ENCODE measurements around the gene NXPE1.

Gene NXPE1

GRCh38 chr11:114556135-114556534 lies 3.5 kb downstream of the NXPE1 start:
- Histone ChIP-seq H3K4me1 (ENCODE audit: insufficient read depth, low read length) (peaks cover 4% of the 10 kb centered on the region; the same call in 1 of the 2 replicates), H3K9ac (ENCODE audit: low read depth, low read length) (no peak overlapping the region), H3K36me3 (ENCODE audit: insufficient read depth, low read depth, low read length) (no peaks in the 10 kb centered on the region)

DNA sequence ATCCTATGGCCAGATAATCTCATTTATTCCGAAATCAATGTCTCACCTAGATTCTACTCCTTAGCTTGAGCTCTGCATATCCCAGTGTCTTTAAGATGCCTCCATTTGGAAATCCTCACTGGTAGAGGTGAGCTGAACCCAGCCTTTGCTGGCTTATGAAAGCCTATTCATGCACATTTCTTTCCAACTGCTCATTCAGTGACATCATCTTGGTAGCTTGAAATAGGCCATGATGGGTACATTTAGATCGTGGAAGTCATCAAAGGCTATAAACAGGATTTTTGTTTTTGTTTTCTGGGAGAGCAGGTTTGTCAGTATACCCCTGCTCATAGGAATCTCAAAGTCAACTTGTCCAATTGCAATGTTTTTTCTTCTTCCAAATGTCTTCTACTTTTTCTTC lies 6.0 kb downstream of the NXPE1 start:
- Histone ChIP-seq H3K4me3 (ENCODE audit: low read length) (no peak overlapping the region), H3K4me1 (ENCODE audit: insufficient read depth, low read length) (no peaks in the 10 kb centered on the region; the same call in 1 of the 2 replicates), H3K27ac (ENCODE audit: low read length) (no peak overlapping the region), H3K9me3 (ENCODE audit: insufficient read depth, low read depth, low read length) (no peaks in the 10 kb centered on the region), H3K9ac (ENCODE audit: low read depth, low read length) (no peak overlapping the region), H3K27me3 (ENCODE audit: insufficient read depth, low read length) (no peaks in the 10 kb centered on the region), H3K36me3 (ENCODE audit: insufficient read depth, low read depth, low read length) (no peaks in the 10 kb centered on the region)

More at GRCh38 chr11:114556135-114556534, 3.5 kb downstream of the NXPE1 start:
- H3K27me3 ChIP-seq (ENCODE audit: insufficient read depth, low read length): no peaks in the 10 kb centered on the region
- H3K27ac ChIP-seq (ENCODE audit: low read length): no peak overlapping the region
- no peaks in the 10 kb centered on the region for H3K9me3 ChIP-seq (ENCODE audit: insufficient read depth, low read depth, low read length)
- H3K4me3 ChIP-seq (ENCODE audit: low read length): no peak overlapping the region

DNA sequence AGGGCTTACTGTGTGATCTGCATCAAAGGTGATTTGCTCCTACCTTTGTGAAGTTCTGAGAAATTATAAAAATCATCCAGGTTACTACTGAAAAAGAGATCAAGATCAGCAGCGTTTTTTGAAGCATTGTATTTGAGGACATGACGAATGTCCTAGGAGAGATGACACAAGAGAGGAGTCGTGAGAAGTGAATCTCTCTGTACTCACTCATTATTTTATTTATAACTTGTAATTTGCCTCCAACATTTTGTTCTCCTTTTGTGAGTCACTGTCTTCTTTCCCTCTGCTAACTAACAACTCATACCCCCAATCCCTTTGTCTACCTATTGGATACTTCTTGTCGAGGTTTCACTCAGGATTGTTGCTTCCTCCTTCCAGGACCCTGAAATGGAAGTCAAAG lies 8.6 kb downstream of the NXPE1 start:
- Histone ChIP-seq H3K4me3 (ENCODE audit: low read length) (no peak overlapping the region), H3K27ac (ENCODE audit: low read length) (no peak overlapping the region), H3K27me3 (ENCODE audit: insufficient read depth, low read length) (no peaks in the 10 kb centered on the region), H3K9me3 (ENCODE audit: insufficient read depth, low read depth, low read length) (no peaks in the 10 kb centered on the region), H3K36me3 (ENCODE audit: insufficient read depth, low read depth, low read length) (no peaks in the 10 kb centered on the region), H3K9ac (ENCODE audit: low read depth, low read length) (no peak overlapping the region), H3K4me1 (ENCODE audit: insufficient read depth, low read length) (no peaks in the 10 kb centered on the region)

DNA sequence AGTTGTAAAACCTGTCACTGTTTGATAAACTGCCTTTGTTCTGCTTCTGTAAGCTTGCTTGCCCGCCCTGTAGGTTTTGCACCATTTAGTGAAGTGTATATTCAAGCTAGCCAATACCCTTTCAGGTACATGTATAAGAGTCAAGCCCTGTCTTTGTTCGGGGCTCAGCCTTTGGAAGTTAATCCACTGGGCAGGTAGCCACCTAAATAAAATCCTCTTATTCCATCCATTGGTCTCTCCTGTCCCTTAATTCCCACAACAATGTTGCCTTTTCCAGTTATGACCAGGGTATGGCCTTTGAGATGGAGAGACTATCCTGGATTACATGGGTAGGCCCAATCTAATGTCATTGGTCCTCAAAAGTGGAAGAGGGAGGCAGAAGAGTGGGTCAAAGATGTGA lies 34.0 kb downstream of the NXPE1 start:
- Histone ChIP-seq H3K4me1 (ENCODE audit: insufficient read depth, low read length) (no peaks in the 10 kb centered on the region), H3K27me3 (ENCODE audit: insufficient read depth, low read length) (no peaks in the 10 kb centered on the region), H3K36me3 (ENCODE audit: insufficient read depth, low read depth, low read length) (no peaks in the 10 kb centered on the region), H3K9ac (ENCODE audit: low read depth, low read length) (no peak overlapping the region), H3K27ac (ENCODE audit: low read length) (no peak overlapping the region), H3K4me3 (ENCODE audit: low read length) (no peak overlapping the region), H3K9me3 (ENCODE audit: insufficient read depth, low read depth, low read length) (peaks cover 16% of the 10 kb centered on the region)

GRCh38 chr11:114524122-114524521 lies 35.6 kb downstream of the NXPE1 start:
- H3K9ac ChIP-seq (ENCODE audit: low read depth, low read length): no peak overlapping the region
- H3K9me3 ChIP-seq (ENCODE audit: insufficient read depth, low read depth, low read length): peaks cover 16% of the 10 kb centered on the region
- H3K4me1 ChIP-seq (ENCODE audit: insufficient read depth, low read length): no peaks in the 10 kb centered on the region
- no peak overlapping the region for H3K27ac ChIP-seq (ENCODE audit: low read length)
- H3K36me3 ChIP-seq (ENCODE audit: insufficient read depth, low read depth, low read length): no peaks in the 10 kb centered on the region
- H3K4me3 ChIP-seq (ENCODE audit: low read length): no peak overlapping the region
- H3K27me3 ChIP-seq (ENCODE audit: insufficient read depth, low read length): no peaks in the 10 kb centered on the region

DNA sequence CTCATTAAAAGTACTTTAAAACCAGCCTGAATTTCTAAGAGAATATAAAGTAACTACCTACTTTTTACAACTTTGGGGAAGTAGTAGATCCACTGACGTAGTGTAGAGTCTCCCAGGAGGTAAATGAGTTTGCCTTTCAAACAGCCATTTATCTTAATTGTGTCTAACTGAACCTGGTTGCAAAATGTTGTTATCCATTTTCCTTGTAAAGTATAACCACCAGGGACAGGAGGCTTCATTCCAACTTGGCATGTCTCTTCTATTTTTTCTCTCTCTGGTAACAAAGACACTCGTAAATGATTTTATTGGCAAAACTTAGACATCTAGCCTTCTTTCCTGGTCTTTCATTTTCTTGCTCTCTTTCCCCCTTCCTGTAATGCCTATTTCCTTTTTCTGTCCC lies 36.9 kb downstream of the NXPE1 start:
- Histone ChIP-seq H3K27me3 (ENCODE audit: insufficient read depth, low read length) (no peaks in the 10 kb centered on the region), H3K4me1 (ENCODE audit: insufficient read depth, low read length) (no peaks in the 10 kb centered on the region), H3K36me3 (ENCODE audit: insufficient read depth, low read depth, low read length) (no peaks in the 10 kb centered on the region), H3K4me3 (ENCODE audit: low read length) (no peak overlapping the region), H3K9me3 (ENCODE audit: insufficient read depth, low read depth, low read length) (peaks cover 16% of the 10 kb centered on the region), H3K27ac (ENCODE audit: low read length) (no peak overlapping the region), H3K9ac (ENCODE audit: low read depth, low read length) (no peak overlapping the region)

DNA sequence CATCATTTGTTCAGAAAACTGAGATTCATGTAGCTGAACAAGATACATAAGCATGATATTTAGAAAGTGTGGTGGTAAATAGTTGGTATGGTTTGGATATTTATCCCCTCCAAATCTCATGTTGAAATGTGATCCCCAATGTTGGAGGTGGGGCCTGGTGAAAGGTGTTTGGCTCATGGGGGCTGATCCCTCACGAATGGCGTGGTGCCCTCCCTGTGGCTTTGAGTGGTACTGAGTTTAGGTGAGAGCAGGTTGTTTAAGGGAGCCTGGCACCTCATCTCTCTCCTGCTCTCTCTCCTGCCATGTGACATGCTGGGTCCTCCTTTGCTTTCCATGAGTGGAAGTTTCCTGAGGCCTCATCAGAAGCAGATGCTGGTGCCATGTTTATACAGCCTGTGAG lies 48.1 kb downstream of the NXPE1 start:
- H3K4me3 ChIP-seq (ENCODE audit: low read length): no peak overlapping the region
- H3K9ac ChIP-seq (ENCODE audit: low read depth, low read length): no peak overlapping the region
- H3K9me3 ChIP-seq (ENCODE audit: insufficient read depth, low read depth, low read length): no peaks in the 10 kb centered on the region
- no peak overlapping the region for H3K27ac ChIP-seq (ENCODE audit: low read length)
- no peaks in the 10 kb centered on the region for H3K27me3 ChIP-seq (ENCODE audit: insufficient read depth, low read length)
- H3K4me1 ChIP-seq (ENCODE audit: insufficient read depth, low read length): no peaks in the 10 kb centered on the region
- H3K36me3 ChIP-seq (ENCODE audit: insufficient read depth, low read depth, low read length): no peaks in the 10 kb centered on the region

DNA sequence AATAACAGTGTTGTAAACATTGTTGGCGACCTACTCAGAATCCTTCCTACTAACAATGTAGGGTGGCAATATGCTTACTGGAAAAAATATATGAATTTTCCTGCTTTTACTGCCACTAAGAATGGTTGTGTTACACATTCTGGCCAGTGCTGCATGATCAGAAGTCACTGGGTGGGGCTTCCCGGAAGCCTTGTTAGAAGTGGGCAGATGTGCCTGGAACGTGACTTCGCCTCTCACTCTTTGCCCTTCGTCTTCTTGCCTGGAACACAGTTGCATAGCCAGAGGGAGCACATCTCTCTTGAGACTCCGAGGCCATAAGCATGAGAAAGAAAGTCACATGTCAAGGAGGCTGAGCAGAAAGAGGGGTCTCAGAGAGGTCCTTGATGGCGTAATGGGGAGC lies 48.6 kb downstream of the NXPE1 start:
- no peaks in the 10 kb centered on the region for H3K4me1 ChIP-seq (ENCODE audit: insufficient read depth, low read length)
- H3K9ac ChIP-seq (ENCODE audit: low read depth, low read length): no peak overlapping the region
- no peak overlapping the region for H3K27ac ChIP-seq (ENCODE audit: low read length)
- H3K9me3 ChIP-seq (ENCODE audit: insufficient read depth, low read depth, low read length): no peaks in the 10 kb centered on the region
- no peak overlapping the region for H3K4me3 ChIP-seq (ENCODE audit: low read length)
- no peaks in the 10 kb centered on the region for H3K36me3 ChIP-seq (ENCODE audit: insufficient read depth, low read depth, low read length)
- H3K27me3 ChIP-seq (ENCODE audit: insufficient read depth, low read length): no peaks in the 10 kb centered on the region

- Histone ChIP-seq H3K9me3 (ENCODE audit: insufficient read depth, low read depth, low read length) (no peaks in the 10 kb centered on the region), H3K36me3 (ENCODE audit: insufficient read depth, low read depth, low read length) (no peaks in the 10 kb centered on the region), H3K27me3 (ENCODE audit: insufficient read depth, low read length) (no peaks in the 10 kb centered on the region), H3K4me3 (ENCODE audit: low read length) (no peak overlapping the region), H3K27ac (ENCODE audit: low read length) (no peak overlapping the region), H3K9ac (ENCODE audit: low read depth, low read length) (no peak overlapping the region), H3K4me1 (ENCODE audit: insufficient read depth, low read length) (no peaks in the 10 kb centered on the region)
These were observed 57.8 kb downstream of the NXPE1 start for GRCh38 chr11:114501901-114502300.

- H3K4me1 ChIP-seq (ENCODE audit: insufficient read depth, low read length): no peaks in the 10 kb centered on the region
- no peak overlapping the region for H3K4me3 ChIP-seq (ENCODE audit: low read length)
- H3K36me3 ChIP-seq (ENCODE audit: insufficient read depth, low read depth, low read length): no peaks in the 10 kb centered on the region
These were observed 59.9 kb downstream of the NXPE1 start for GRCh38 chr11:114499756-114500155.

DNA sequence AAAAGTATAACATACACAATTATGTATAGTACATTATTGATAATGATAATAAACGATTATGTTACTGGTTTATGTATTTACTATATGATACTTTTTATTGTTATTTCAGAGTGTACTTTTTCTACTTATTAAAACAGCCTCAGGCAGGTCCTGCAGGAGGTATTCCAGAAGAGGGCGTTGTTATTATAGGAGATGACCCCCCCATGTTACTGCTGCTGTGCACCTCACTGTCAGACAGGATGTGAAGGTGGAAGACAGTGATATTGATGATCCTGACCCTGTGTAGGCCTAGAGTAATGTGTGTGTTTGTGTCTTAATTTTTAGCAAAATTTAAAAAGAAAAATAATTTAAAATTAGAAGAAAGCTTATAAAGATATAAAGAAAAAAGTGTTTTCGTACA lies 62.8 kb downstream of the NXPE1 start:
- Histone ChIP-seq H3K27me3 (ENCODE audit: insufficient read depth, low read length) (no peaks in the 10 kb centered on the region), H3K4me3 (ENCODE audit: low read length) (no peak overlapping the region), H3K9ac (ENCODE audit: low read depth, low read length) (no peak overlapping the region), H3K36me3 (ENCODE audit: insufficient read depth, low read depth, low read length) (no peaks in the 10 kb centered on the region), H3K27ac (ENCODE audit: low read length) (no peak overlapping the region), H3K4me1 (ENCODE audit: insufficient read depth, low read length) (no peaks in the 10 kb centered on the region), H3K9me3 (ENCODE audit: insufficient read depth, low read depth, low read length) (no peaks in the 10 kb centered on the region)

More at GRCh38 chr11:114499756-114500155, 59.9 kb downstream of the NXPE1 start:
- Histone ChIP-seq H3K9me3 (ENCODE audit: insufficient read depth, low read depth, low read length) (no peaks in the 10 kb centered on the region), H3K27me3 (ENCODE audit: insufficient read depth, low read length) (no peaks in the 10 kb centered on the region), H3K27ac (ENCODE audit: low read length) (no peak overlapping the region), H3K9ac (ENCODE audit: low read depth, low read length) (no peak overlapping the region)

- Histone ChIP-seq H3K9ac (ENCODE audit: low read depth, low read length) (no peak overlapping the region), H3K4me1 (ENCODE audit: insufficient read depth, low read length) (peaks cover 37% of the 10 kb centered on the region), H3K4me3 (ENCODE audit: low read length) (no peak overlapping the region), H3K36me3 (ENCODE audit: insufficient read depth, low read depth, low read length) (no peaks in the 10 kb centered on the region), H3K9me3 (ENCODE audit: insufficient read depth, low read depth, low read length) (0 out of 2 replicates have a peak, but pooled peaks cover 5% of the 10 kb centered on the region), H3K27me3 (ENCODE audit: insufficient read depth, low read length) (no peaks in the 10 kb centered on the region), H3K27ac (ENCODE audit: low read length) (no peak overlapping the region)
These were observed 75.8 kb downstream of the NXPE1 start for GRCh38 chr11:114483929-114484328.

Data from iPS-20b (cell line).